ENCODE measurements around the gene PRSS1.
A peak's percentile ranks its signal among the peaks of the same experiment; 100 is the strongest.
"Not testable (repeated sequence)": the region's sequence is repeated elsewhere in the genome, so short reads cannot be mapped to it uniquely, and the experiment has no call there.

Gene PRSS1

DNA sequence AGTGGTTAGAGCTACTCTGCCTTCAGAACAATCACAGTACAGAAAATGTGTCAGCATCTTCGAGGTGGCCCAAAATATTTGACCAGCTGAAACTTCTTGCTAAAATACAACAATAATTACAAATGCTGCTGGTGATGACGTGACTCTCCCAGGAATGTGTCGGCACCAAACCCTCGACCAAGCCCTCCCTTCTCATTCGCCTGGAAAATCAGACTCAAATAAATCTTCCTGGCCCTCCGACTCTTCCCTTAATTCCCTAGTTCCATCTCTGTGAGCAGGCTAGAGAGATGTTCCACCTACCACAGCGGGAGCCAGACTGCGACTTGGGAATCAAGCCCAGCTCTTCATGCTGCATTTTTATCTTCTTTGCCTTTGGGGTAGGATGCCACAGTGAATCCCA lies 25.6 kb downstream of the PRSS1 start:
- DNase-seq, result no peak

DNA sequence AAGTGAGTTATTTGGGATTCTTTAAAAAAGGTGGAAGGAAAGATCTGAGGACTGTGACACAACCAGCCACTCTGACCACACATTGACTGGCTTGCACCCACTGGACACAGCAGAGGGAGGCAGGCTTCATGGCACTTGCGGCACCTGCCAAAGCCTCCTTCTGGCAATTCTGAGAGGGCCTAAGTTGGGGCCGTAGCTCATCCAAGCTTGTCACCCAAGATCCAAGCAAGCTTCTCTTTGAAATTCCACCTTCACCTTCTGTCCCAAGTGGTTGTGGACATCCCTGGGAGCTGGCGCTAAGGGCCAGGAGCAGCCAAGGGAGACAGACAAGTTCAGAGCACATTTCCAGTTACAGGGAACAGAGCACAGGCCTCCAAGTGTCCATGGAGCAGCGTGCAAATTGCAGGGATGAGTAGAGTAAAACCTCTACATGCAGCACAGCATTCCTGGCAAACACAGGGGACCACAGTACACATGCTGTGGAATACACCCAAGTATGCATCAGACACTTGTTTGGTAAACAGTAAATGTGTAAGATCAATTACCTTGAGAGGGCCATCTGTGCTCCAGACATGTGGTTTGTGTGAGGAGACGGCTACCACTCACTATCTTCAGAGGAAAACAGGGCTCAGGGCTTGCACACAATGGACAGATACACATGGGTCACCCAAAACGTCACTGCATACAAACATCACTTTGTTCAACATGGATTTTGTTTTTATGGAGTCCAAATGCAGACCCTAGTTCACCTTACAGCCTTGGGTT lies 26.3 kb downstream of the PRSS1 start:
- not testable (repeated sequence) for DNase-seq

GRCh38 chr7:142776206-142776844 lies 27.1 kb downstream of the PRSS1 start:
- no peak for DNase-seq

DNA sequence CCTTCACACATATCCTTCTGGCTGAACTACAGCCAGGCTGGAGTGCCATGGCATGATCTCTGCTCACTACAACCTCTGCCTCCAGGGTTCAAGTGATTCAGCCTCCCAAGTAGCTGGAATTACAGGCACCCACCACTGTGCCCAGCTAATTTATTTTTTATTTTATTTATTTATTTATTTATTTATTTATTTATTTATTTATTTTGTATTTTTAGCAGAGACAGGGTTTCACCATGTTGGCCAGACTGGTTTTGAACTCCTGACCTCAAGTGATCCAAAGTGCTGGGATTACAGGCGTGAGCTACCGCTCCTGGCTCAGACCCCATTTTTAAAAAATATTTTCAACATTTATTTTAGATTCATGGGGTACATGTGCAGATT lies 27.6 kb downstream of the PRSS1 start:
- DNase-seq, result not testable (repeated sequence)

DNA sequence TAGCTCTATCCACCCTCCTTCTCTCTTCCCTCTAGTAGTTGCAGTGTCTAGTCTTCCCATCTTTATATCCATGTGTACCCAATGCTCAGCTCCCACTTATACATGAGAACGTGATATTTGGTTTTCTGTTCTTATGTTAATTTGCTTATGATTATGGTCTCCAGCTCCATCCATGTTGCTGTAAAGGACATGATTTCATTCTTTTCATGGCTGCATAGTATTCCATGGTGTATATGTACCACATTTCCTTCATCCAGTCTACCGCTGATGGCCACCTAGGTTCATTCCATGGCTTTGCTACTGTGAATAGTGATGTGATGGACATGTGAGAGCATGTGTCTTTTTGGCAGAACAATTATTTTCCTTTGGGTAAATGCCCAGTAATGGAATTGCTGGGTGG lies 28.0 kb downstream of the PRSS1 start:
- DNase-seq, result no peak

- peak; percentile 88 for DNase-seq
Observed at GRCh38 chr7:142782922-142783900, 33.9 kb downstream of the PRSS1 start.

DNA sequence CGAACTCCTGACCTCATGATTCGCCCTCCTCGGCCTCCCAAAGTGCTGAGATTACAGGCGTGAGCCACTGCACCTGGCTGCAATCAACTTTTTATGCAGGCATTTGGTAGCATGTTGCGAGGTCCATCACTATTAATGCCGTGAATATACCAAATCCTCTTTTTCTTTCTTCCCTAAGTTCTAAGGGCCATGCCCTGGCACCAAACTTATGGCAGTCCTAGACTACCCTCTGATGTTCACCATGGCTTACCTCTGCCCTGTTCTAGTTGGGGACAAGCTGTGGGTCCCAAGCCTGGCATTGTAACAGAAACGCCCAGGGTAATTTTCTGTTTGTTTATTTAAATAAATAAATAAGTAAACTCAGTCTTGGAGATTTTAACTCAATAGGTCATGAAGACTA lies 34.8 kb downstream of the PRSS1 start:
- DNase-seq, result no peak

DNA sequence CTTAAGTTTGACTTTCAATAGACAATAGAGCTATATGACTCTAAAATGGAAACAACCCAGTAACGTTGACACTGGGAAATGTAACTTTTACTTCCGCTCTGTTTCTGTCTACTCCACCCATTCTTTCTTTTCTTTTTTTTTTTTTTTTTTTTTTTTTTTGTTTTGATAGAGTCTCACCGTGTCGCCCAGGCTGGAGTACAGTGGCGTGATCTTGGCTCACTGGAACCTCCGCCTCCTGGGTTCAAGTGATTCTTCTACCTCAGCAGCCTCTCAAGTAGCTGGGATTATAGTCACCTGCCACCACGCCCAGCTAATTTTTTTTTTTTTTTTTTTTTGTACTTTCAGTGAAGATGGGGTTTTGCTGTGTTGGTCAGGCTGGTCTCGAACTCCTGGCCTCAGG lies 35.4 kb downstream of the PRSS1 start:
- DNase-seq, result no peak

DNA sequence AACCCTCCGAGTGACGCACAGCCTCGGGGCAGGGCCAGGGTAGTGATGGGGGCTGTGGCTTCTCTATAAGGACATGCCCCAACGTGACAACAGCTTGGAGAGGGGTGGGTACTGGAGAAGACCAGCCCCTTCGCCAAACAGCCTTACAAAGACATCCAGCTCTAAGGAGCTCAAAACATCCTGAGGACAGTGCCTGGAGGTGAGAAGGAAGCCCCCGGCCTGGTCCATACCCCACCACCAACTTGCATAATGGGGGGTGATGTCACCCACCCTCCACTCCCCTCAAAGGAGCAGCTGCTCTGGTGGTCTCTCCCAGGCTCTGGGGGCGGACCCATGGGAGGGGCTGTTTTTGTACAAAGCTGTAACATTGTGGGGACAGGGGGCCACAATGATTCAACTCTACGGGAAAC lies 36.6 kb downstream of the PRSS1 start:
- no peak for DNase-seq

DNA sequence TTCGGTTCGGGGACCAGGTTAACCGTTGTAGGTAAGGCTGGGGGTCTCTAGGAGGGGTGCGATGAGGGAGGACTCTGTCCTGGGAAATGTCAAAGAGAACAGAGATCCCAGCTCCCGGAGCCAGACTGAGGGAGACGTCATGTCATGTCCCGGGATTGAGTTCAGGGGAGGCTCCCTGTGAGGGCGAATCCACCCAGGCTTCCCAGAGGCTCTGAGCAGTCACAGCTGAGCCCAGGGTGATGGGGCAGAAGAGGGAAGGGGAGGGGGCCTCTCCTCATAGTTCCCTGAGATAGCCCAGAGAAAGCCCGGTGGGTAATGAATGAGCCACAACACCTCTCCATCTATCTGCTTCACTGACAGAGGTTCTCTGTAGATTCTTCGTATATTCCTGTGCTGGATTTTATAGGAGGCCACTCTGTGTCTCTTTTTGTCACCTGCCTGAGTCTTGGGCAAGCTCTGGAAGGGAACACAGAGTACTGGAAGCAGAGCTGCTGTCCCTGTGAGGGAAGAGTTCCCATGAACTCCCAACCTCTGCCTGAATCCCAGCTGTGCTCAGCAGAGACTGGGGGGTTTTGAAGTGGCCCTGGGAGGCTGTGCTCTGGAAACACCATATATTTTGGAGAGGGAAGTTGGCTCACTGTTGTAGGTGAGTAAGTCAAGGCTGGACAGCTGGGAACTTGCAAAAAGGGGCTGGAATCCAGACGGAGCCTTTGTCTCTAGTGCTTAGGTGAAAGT lies 37.9 kb downstream of the PRSS1 start:
- no peak for DNase-seq

- DNase-seq, result no peak
Observed at GRCh38 chr7:142787783-142788182, 38.5 kb downstream of the PRSS1 start.

- DNase-seq, result no peak
Observed at GRCh38 chr7:142788303-142789289, 39.3 kb downstream of the PRSS1 start.

DNA sequence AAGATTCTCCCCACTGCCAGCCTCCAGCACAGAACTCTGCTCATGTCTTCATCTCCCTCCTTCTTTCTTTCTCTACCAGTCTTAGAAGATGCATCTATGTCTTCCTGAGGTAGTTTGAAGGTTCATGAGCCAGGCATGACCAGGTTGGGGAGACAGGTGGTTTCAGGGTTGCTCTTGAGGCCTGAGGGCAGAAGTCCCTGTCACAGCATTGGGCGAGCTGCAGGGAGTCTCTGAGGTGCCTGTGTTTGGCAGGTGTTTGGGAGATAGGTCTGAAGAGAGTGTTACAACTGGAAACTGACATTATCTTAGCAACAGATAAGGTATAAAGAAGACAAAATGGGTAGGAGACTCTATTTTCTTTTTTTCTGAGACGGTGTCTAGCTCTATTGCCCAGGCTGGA lies 40.2 kb downstream of the PRSS1 start:
- no peak for DNase-seq

- DNase-seq, result no peak
Observed at GRCh38 chr7:142790056-142790455, 40.8 kb downstream of the PRSS1 start.

- DNase-seq, result no peak
Observed at GRCh38 chr7:142790555-142790954, 41.3 kb downstream of the PRSS1 start.

- peak; percentile 7 for DNase-seq
Observed at GRCh38 chr7:142791502-142791901, 42.2 kb downstream of the PRSS1 start.

GRCh38 chr7:142792129-142792528 lies 42.9 kb downstream of the PRSS1 start:
- DNase-seq, result no peak

- peak; percentile 19 for DNase-seq
Observed at GRCh38 chr7:142792593-142792992, 43.3 kb downstream of the PRSS1 start.

GRCh38 chr7:142793156-142793555 lies 43.9 kb downstream of the PRSS1 start:
- DNase-seq, result peak; percentile 6

- DNase-seq, result peak; percentile 35
Observed at GRCh38 chr7:142795339-142795863, 46.1 kb downstream of the PRSS1 start.

GRCh38 chr7:142796001-142796500 lies 46.8 kb downstream of the PRSS1 start:
- no peak for DNase-seq

All from right forelimb (tissue), 1 donor.